Measurements from ENCODE around the gene ALKBH7.

Gene ALKBH7

DNA sequence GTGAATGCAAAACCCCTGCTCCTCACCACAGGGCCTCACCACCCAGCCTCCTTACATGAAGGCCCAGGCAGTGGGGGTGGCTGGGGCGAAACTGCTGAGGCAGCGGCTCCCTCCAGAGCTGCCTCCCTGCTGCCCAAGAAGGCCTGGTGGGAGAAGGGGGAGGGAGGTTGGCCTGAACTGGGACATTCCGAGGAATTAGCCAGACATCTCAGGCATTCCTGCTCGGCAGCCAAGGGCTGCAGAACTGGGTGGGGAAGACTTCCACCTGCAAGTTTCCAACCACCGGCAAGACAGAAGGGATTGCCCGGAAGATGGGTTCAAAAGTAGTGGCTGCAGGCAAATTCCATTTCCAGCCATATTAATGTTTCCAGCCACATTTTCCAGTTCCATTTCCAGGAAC, 5.4 kb downstream of the ALKBH7 start:
- no peak overlapping the region for H3K4me3 ChIP-seq (ENCODE audit: low read depth, low read length)
- peak; percentile 60 for DNase-seq (ENCODE audit: low read depth)
- TF ChIP-seq, protein P1, sequence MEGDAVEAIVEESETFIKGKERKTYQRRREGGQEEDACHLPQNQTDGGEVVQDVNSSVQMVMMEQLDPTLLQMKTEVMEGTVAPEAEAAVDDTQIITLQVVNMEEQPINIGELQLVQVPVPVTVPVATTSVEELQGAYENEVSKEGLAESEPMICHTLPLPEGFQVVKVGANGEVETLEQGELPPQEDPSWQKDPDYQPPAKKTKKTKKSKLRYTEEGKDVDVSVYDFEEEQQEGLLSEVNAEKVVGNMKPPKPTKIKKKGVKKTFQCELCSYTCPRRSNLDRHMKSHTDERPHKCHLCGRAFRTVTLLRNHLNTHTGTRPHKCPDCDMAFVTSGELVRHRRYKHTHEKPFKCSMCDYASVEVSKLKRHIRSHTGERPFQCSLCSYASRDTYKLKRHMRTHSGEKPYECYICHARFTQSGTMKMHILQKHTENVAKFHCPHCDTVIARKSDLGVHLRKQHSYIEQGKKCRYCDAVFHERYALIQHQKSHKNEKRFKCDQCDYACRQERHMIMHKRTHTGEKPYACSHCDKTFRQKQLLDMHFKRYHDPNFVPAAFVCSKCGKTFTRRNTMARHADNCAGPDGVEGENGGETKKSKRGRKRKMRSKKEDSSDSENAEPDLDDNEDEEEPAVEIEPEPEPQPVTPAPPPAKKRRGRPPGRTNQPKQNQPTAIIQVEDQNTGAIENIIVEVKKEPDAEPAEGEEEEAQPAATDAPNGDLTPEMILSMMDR (conservative IDR thresholded peaks at IDR 0.05; ENCODE audit: low read depth, low read length) = no peak

DNA sequence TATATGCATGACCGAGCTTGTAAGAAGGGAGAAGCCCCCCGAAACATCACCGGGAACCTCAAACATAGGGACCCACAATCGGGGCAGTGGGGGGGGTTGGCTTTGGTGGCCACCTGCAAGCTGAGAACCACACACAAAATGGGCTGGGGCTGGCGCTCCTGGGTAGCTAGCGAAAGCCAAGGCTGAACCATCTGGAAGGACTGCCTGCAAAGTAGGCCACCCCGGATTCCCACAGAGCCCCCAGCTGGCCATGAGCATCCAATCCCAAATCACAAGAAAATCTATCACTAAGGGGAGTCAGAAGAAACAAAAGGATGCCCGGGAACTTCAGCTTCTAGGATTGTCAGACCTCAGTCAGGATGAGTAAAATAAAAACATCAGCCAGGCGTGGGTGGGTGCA, 5.9 kb downstream of the ALKBH7 start:
- TF ChIP-seq, protein P1 (conservative IDR thresholded peaks at IDR 0.05; ENCODE audit: low read depth, low read length) = no peak
- no peak for DNase-seq (ENCODE audit: low read depth)
- no peak overlapping the region for H3K4me3 ChIP-seq (ENCODE audit: low read depth, low read length)

DNA sequence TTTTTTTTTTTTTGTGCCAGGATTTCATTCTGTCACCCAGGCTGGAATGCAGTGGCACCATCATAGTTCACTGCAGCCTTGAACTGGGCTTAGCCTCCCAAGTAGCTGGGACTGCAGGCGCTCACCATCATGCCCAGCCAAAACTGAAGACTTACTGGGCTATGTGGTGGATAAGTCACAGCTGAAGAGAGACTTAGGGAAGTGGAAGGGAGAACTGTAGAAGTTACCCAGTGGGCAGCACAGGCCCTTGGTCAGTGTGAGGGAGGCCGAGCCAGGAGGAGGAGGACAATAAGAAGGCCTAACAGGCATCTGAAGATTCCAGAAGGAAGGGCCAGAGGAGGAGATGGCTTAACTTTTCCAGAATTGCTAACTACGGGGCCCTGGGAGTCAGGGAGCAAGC, 7.2 kb downstream of the ALKBH7 start:
- DNase-seq (ENCODE audit: low read depth) = no peak
- H3K4me3 ChIP-seq (ENCODE audit: low read depth, low read length) = no peak overlapping the region
- TF ChIP-seq, protein P1 (conservative IDR thresholded peaks at IDR 0.05; ENCODE audit: low read depth, low read length) = no peak

DNA sequence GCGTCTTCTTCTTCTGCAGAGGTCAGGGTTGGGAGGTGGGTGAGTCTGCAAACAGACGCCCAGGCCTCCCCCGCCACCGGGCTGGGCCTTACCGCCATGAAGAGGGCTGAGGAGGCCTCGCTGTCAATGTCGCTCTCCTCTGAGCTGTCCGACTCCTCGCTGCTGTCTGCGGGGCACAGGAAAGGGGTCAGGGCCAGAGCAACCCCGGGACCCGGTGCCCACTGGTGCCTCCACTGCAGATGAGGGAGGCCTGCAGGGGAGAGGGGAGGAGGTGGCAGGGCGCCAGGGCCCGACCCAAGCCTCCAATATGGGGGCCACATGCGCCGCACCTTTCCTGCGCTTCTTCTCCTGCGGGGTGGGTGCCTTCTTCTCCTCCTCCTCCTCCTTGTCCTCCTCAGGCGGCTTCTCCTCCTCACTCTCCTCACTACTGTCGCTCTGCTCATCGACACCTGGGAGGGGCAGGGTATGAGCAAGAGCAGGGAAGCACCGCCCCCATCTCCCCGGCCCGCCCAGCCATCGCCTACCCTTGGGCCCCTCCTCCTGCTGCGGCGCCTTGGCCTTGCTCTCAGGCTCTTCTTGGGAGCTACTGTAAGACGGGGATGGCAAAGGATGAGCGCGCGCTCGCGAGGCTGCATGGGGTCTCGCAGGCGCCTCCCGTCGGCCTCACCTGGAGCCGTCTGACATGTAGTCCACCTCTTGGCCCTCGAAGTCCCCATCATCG, 8.6 kb downstream of the ALKBH7 start:
- no peak for DNase-seq (ENCODE audit: low read depth)
- H3K4me3 ChIP-seq (ENCODE audit: low read depth, low read length) = no peak overlapping the region
- TF ChIP-seq, protein P1 (conservative IDR thresholded peaks at IDR 0.05; ENCODE audit: low read depth, low read length) = no peak

DNA sequence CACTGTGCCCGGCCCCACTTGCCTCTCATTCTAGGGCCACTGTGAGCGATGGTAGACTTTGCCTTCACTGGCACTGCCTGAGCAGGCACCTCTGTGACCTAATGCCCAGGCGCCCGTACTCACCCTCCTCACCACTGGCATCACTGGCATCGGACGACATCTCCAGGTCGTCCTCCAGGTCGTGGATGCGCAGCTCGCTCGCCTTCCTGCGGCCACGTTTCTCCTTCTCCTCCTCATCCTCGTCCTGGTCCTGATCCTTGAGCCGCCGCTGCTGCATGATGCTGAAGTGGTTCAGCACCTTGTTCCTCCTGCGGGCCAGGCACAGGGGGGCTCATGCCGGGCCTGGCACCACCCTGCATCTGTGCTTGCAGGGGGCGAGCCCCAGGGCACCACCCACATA, 10.6 kb downstream of the ALKBH7 start:
- TF ChIP-seq, protein P1 (conservative IDR thresholded peaks at IDR 0.05; ENCODE audit: low read depth, low read length) = no peak
- no peak for DNase-seq (ENCODE audit: low read depth)
- no peak overlapping the region for H3K4me3 ChIP-seq (ENCODE audit: low read depth, low read length)

DNA sequence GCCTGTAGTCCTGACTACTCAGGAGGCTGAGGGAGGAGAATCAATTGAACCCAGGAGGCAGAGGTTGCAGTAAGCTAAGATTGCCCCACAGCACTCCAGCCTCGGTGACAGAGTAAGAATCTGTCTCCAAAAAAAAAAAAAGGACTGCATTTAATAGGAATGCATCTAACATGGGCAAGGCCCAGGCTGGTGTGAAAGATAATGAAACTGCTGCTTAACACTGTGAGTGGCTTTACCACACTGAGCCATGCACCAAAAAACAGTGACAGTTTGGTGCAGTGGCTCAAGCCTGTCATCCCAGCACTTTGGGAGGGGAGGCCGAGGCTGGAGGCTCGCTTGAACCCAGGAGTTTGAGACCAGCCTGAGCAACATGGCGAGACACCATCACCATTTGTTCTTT, 11.8 kb downstream of the ALKBH7 start:
- TF ChIP-seq, protein P1 (conservative IDR thresholded peaks at IDR 0.05; ENCODE audit: low read depth, low read length) = no peak
- H3K4me3 ChIP-seq (ENCODE audit: low read depth, low read length) = no peak overlapping the region
- DNase-seq (ENCODE audit: low read depth) = no peak

DNA sequence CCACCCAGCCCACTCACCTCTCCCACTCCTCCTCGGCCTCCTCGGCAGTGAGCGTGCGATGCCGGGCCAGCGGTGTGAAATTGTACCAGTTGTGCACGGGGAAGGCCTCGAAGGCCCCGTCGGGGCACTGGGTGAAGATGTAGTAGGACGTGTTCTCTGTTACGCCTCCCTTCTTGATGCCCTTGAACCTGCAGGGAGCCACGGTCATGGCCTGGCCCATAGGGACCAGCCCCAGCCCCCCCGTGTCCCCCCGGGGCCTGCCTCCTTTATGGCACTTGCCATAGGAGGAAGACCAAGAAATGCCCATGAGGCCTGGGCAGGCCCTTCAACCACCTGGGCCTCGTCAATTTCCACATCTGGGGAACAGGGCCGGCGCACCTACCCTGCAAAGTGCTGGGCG, 14.8 kb downstream of the ALKBH7 start:
- TF ChIP-seq, protein P1 (conservative IDR thresholded peaks at IDR 0.05; ENCODE audit: low read depth, low read length) = no peak
- DNase-seq (ENCODE audit: low read depth) = no peak
- no peak overlapping the region for H3K4me3 ChIP-seq (ENCODE audit: low read depth, low read length)
